GM18868 (cell line): Measurements from ENCODE around the gene PPIL3.
"Not testable (repeated sequence)": the region's sequence is repeated elsewhere in the genome, so short reads cannot be mapped to it uniquely, and the experiment has no call there.

Experiments used
- ATAC-seq: cut with Tn5 transposase; IDR thresholded peaks from one replicate; pipeline ENCODE4 v1.9.1; 2021; ENCODE audit warnings: mild to moderate bottlenecking, moderate library complexity; ENCODE audit not compliant: unreplicated experiment

PPIL3 gene

DNA sequence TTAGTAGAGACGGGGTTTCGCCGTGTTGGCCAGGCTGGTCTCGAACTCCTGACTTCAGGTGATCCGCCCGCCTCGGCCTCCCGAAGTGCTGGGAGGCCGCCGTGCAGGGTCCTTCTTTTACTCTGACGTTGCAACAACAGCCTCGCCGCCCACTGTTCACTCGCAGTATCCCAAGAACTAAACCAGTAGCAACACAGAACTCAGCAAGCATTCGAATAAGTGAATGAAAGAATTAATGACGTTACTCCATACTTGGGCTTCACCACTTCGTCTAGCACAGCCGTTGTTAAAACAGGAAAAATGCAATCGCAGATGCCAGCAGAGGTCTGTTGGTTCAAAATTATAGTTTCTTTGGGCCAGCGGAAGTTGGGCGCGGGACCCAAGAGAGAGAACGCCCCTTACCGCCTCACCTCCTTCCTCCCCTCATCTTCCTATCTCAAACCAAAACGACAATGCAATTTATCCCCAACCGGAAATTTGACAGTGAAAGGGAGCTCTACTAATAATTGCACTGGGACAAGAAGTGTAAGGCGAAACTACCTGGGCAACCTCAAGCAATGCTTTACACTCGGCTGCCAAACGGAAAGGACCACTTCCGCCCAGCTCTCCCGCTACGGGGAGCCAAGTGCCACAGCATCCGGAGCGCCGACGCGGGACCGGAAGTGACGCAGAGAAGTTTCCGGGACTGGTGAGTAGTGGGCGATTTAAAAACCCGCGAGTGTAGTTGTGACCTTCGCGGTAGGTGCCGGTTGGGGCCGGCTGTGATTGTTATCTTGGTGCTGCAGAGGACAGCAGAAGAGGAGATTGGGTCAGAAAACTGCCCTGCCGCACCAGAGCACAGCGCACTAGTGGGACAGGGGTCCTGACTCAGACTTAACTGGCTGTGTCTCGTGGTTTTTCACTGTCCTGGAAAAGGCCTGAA lies at the start of gene PPIL3, which contains the start of gene NIF3L1:
Gene PPIL3 (minus strand): TSS at position 374 of the 922 bp plus-strand sequence. CDS start 1,462 bp downstream, outside the sequence.
Gene NIF3L1 (plus strand): TSS at position 668 of the 922 bp plus-strand sequence. CDS start 2,573 bp downstream, outside the sequence.
- ATAC-seq: peak; percentile 90

DNA sequence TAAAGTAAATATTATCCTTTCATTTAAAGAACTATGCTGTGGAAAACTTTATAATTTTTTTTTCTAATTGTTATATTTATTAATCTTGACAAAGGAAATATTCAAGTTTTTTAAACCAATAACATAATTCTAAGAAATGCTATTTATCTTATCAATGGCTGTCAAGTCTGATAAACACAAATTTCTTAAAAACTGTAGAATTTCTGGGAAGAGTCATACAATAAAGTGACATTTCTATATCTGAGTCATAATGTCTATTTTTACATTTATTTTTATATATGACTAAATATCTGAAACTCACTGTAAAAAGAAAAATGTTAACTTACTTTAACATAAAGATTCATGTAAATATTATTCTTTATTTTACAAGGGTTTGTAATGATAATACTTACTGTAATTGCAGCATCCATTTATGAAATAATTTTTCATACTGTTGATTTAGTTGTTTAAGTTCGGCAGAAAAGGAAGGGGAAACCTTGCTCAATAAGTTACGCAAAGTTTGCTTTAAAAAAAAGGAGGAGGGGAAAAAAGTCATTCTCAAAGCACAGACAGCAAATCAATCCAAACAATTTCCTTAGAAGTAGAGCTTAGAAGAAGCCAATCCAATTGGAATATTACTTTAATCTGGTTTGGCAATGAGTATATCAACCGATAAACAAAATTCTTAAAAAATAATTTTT lies 42.2 kb upstream of the PPIL3 start:
- ATAC-seq: no peak

DNA sequence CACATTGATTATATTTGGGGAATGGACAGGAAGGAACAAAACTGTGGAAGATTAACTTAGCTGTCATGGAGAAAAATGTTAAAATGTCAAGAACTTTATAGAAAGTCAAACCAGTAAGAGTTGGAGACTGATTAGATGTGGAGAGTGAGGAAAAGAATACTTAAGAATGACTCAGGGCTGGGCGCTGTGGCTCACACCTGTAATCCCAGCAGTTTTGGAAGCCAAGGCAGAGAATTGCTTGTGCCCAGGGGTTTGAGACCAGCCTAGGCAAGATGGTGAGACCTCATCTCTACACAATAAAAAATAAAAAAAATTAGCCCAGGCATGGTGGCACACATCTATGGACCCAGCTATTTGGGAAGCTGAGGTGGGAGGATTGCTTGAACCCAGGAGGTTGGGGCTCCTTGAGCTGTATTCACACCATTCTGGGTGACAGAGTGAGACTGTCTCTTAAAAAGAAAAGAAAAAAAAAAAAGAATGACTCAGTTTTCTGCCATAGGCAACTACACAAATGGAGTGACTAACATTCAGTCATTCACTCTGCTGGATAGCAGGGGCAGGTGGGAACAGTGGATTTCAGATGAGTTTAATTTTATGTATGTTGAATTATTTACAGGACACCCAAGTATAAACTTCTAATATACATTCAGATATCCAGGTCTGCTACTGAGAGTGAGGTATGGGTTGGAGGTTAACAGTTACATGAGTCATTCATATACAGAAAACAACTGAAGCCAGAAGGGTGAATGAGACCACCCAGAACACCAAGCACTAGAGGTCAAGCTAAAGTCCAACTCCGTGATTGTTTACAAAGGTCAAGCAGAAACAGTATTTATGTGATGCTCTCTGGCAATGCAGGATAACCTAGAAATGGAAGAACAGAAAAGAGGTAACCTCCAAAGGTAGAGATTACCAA lies 40.7 kb upstream of the PPIL3 start:
- no peak for ATAC-seq

DNA sequence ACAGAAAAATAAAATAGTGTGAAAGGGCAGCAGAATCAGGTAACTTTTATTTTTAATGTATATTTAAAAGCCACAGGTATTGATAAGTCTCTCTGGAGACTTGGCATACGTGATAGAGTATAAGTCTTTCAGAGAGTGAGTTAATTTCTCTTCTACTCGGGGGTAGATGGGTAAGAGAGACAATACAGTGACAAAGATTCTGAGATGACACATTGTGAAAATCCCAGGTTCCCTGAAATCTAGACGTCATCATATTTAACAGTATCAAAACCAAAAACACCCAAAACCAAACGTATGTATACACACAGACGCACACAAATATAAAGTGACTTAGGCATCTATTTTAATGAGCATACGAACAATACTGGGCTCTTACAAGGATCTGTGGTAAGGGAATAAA lies 33.6 kb upstream of the PPIL3 start:
- no peak for ATAC-seq

DNA sequence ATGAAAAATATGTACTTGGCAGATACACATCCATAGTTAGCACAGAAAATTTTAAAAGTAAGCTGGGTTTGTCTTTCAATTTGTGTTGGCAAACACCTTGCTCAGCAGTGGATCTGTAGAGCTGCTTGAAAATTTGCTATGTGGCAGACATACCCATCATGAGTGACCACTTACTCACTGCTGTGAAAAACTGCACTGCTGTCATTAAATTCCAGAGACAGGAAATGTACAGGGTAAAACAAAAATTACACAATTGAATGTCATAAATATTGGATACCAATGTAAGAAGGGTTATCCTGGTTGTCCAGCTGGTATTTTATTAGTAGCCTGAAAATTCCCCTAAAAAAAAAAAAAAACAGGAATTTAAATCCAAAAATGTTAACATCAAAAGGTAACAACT lies 24.8 kb upstream of the PPIL3 start:
- no peak for ATAC-seq

DNA sequence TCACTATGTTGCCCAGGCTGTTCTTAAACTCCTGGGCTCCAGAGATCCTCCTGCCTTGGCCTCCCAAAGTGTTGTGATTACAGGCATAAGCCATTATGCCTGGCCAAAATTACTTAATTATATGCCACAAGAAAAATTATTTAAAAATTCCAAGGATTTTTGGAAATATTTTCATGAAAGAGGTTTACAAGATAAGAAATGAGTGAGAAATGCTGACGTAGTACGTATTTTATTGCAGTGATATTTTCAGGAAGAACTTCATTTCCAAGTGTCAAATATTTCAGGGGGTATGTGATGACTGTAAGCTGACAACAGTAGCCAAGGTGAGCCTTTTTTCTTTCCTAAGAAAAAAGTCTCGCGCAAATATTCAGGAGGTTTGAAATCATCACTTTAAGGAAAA lies 21.1 kb upstream of the PPIL3 start:
- no peak for ATAC-seq

DNA sequence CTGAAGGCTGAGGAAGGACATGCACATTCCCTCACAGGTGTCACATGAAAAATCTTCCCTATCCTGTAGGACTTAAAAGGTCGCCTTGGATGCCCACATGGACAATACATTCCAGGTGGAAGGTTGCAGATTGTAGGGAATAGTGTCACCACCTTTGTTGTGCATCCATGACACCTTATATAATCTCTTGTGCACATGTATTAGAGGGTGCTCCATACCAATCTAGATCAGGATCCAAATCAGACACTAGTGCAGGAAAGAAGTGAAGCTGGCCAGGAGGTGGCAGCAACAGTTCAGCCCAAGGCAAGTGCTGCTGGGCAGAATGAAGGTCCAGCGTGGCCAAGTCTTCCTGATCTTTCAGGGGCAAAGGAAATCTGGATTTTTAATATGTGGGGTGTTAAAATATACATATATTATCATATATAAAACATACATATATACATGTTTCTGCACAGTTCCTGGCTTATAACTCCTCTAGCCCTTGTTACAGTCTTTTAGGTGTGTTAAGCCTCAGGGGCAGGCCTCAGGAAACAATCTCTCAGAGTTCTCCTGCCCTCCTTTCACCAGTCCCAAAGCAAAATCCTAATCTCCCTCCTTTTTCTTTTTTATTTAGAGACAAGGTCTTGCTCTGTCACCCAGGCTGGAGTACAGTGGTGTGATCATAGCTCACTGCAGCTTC lies 16.9 kb upstream of the PPIL3 start:
- peak; percentile 50 for ATAC-seq

DNA sequence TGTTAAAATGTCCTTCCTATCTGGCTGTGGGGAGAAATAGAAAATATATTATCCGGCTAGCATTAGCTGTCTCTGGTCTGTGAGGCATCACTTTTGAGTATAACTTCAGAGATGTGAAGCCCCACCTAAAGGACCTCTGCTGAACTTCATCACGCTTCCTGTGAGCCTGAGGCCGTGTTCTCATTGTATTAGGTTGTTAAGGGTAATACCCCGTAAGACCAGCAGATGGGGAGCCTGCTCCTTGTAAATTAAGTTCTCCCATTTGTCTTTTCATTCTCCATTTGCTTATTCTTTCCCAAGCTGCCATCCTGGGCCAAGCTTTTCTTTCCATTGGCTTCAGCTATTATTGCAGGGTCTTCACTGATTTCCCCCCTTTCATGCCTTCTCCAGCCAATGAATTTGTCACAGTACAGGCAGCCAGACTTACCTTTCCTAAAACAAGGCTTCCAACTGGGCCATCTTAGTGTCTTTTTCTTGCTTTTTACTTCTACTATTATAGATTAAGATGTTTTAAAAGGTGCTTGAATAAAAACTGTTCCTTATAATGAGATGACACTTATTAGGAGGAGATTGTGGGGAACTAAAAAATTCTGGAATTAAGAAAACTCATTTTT lies 12.7 kb upstream of the PPIL3 start:
- peak; percentile 99 for ATAC-seq

DNA sequence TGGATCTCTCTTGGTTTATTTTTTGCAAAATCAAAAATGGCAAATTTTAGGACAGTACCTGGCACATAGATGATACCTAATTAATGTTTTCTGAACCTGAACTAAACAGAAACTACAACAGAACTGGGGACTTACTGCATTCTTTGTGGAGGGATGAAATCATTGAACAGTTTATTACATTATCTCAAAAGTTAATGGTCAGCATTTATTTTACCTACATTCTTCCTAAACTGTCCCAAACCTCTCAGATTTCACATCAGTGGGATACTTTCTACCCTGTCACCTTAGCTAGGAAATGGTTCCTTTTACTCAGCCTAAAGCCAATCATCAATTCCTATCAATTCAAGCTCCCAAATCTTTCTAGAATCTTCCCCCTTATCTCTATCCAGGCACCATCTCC lies 10.6 kb upstream of the PPIL3 start:
- ATAC-seq: no peak

DNA sequence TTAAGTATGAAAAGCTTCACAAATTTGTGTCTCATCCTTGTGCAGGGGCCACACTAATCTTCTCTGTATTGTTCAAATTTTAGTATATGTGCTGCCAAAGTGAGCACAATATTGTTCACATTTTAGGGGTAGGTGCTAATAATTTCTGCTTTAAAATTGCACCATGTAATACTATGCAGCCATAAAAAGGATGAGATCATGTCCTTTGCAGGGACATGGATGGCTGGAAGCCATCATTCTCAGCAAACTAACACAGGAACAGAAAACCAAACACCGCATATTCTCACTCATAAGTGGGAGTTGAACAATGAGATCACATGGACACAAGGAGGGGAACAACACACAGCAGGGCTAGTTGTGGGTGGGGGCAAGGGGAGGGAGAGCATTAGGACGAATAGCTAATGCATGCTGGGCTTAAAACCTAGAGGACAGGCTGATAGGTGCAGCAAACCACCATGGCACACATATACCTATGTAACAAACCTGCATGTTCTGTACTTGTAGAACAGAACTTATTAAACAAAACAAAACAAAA lies 7.1 kb downstream of the PPIL3 start:
- not testable (repeated sequence) for ATAC-seq

DNA sequence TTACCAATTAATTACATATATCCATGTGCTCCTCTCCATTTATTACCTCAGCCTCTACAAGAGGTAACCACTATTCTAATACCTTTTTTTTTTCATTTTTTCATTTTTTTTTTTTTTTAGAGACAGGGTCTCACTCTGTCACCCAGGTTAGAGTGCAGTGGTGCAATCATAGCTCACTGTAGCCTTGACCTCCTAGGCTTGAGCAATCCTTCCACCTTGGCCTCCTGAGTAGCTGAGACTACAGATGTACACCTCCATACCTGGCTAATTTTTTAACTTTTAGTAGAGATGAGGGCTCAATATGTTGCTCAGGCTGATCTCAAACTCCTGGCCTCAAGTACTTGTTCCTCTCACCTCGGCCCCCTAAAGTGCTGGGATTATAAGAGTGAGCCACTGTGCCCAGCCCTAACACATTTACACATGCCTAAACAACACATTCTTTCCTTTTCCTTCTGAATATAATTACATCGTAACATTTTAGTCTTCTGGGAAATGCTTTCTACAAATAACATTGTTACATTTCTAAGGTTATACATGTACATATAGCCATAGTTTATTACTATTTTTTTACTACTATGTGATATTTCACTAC lies 10.5 kb downstream of the PPIL3 start:
- ATAC-seq: no peak

DNA sequence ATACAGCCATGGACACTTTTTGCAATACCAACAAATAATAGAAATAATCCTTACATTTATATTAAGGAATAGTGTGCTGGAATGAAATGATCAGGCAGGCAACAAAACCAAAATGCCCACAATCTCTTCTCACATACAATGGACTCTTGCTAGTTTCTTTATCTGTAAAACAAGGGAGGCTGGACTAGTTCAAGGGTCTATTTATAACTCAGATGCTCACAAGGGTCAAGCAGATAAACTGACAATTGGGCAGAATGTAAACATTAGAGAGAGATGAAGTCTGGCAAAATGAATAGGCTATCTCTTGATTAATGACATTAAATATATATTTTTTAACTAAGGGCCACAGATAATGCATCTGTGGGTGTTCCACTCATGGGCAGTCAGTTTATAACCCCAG lies 11.4 kb downstream of the PPIL3 start:
- ATAC-seq: no peak

DNA sequence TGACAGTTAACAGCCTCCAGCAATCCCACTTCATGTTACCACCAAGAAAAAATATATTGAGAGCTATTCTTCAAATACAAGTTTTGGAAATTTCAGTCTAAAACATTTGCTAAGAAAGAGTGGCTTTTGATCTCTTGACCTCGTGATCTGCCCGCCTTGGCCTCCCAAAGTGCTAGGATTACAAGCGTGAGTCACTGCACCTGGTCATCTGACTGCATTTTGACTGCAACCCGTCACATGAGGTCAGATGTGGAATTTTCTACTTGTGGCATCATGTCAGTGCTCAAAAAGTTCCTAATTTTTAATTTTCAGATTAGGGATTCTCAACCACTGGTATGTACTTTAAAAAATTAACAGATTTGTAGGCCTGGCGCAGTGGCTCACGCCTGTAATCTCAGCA lies 15.3 kb downstream of the PPIL3 start:
- no peak for ATAC-seq

DNA sequence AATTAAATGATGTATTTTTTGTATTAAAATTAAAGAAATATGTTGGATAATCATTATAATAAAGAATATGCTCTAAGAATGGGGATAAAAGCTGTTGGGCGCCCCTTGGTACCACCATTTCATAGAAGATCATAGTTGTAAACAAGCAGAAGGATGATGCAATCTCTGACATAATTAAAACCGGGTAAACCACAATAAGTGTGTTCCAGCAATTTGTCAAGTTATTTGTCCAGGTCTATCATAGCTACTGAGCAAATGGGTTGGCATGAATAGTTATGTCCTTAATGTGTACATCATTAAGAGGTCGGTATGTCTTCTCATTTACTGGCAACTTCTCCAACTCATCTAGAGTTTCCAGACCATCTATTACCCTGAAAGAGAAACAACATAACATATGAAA lies 17.7 kb downstream of the PPIL3 start:
- ATAC-seq: no peak

DNA sequence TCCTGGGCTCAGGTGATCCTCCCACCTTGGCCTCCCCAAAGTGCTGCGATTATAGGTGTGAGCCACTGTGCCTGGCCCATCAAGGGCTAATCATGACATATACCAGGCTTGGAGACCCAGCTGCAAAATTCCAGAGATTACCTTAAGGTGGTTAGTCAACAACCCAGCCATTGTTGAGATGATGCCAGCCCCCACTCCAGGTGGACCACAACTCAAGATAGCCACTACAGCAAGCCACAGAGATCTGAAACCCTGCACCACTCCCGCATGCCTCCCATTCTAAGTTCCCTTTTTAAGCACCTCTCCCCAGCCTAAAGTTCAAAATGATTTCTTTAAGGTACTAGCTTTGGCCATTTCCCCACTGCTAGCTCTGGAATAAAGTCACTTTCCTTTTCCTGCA lies 19.9 kb downstream of the PPIL3 start:
- no peak for ATAC-seq

DNA sequence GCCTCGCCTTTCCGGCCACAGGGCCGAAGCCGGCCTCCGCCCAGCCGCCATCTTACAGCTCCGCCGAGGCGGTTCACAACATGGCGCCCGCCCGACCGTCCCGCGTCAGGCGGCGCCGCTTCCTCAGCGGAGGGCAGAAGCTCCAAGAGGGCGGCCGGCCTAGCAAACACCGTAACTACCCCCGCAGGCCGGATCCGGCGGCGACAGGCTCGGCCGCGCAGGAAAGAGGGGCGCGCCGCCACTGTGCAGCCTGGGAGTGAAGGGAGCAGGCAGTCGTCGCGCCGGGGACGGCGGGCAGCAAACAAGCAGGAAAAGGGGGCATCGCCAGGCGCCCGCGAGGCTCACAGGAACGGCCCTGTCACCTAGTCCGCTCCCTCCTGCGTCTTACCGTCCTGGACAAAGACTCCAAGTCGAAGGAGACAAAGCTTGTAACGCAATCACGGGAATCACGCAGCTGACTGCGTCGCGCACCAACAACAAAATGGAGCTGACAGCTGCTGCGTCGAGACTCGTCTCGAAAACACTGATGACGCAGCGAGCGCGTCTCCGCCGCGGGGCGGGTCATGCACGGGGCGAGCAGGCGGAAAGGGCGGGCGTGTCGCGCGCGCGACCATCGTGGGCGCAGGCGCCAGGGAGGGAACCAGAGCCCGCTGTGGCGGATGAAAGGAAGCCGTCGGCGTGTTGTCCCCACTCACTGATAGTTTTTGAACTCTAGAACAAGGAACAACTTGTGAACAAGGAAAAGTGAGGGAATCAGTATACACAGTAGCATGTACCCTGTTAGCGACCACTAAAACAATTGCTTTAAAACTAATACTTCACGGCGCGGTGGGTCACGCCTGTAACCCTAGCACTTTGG lies 24.5 kb downstream of the PPIL3 start, which contains the start of gene CLK1:
Gene CLK1 (minus strand): TSS at position 483 of the 859 bp plus-strand sequence. CDS start 2,796 bp downstream, outside the sequence.
- ATAC-seq: peak; percentile 80

DNA sequence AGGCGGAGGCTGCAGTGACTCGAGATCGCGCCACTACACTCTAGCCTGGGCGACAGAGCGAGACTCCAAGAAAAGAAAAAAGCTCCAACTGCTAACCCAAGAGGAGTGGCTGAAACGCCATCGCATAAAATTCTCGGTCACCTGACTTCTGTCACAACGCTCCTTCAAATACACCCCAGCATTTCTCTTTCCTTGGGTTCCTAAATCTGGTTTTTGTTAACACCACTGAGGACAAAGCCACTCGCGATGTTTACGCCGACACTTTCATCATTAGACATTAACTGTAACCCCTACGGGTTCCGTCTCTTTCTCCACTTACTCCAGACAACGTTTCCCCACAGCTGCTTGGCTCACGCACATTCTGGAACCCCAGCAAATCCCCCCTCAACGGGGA lies 25.1 kb downstream of the PPIL3 start:
- peak; percentile 11 for ATAC-seq

DNA sequence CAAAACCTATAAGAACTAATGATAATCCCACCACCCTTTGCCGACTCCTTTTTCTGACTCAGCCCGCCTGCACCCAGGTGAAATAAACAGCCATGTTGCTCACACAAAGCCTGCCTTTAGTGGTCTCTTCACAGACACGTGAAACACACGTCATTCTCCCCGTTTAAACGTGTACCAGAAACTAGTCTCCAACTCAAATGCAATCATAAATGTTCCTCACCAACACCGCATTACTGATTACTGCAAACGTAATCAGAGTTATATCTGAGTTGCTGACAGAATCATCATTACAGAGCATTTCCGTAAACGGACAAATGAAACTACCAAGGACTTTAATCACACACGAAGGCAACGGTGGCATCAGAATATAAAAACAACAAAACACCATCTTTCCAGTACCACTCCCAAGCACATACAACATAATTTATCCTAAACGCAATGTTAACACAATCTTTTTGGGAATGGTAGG lies 26.3 kb downstream of the PPIL3 start:
- ATAC-seq: peak; percentile 26
